Measurements from ENCODE around the gene FRMPD2.
"Not testable (repeated sequence)": the region's sequence is repeated elsewhere in the genome, so short reads cannot be mapped to it uniquely, and the experiment has no call there.

The FRMPD2 gene

DNA sequence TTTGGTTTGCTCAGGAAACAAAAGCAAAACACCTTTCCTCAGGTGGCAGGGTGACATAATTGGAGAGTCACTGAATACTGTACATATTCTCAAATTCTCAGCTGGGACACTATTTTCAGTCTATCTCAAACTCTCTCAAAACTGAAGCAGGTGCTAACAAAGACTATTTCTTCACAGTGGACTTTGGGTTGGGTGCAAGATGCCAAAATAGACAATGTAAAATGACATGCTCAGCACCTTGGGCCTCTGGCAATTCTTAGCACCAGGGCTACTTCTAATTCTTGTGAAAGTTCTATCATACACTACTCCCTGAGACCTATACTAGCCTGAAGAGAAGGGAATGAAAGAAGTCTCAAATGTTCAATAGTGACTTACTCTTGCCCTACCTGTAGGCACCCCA is 151.9 kb downstream of the FRMPD2 start:
- DNase-seq (ENCODE audit: low read depth in 3 of 3): not testable (repeated sequence)

DNA sequence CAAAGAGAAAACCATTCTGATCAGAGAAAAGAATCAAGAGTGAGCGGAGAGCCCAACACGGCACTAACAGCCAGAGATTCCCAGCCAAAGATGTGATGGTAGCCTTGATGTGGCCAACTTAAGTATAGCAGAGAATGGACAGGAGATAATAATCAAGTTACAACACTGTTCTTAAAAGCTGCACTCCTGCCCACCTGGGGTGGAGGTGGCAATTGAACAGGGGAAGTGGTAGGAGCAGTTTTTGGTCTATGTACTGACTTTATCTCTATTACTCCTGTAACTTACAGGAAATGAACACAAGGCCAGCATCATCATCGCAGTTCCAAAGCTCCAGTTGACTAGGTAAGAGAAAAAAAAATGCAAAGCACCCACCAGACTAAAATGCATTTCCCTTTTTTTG is 164.2 kb downstream of the FRMPD2 start:
- DNase-seq (ENCODE audit: low read depth in 3 of 3): not testable (repeated sequence)

Data from stimulated activated CD4-positive, alpha-beta T cell treated with anti-CD3 and anti-CD28 coated beads, TNF-alpha, amount 100 ng/mL, for 48 hours (primary cell).